GM12873 (cell line): ENCODE results near the gene APPL1.

Source experiments
- TF ChIP-seq, protein P1 (sequence below): IDR thresholded peaks from 2 replicates; pipeline ENCODE4 v1.5.1; 2012; ENCODE audit warnings: low read depth, mild to moderate bottlenecking, moderate library complexity, low read length, control low read depth; ENCODE audit not compliant: insufficient read depth; ENCODE audit errors: missing control alignments

The APPL1 gene

DNA sequence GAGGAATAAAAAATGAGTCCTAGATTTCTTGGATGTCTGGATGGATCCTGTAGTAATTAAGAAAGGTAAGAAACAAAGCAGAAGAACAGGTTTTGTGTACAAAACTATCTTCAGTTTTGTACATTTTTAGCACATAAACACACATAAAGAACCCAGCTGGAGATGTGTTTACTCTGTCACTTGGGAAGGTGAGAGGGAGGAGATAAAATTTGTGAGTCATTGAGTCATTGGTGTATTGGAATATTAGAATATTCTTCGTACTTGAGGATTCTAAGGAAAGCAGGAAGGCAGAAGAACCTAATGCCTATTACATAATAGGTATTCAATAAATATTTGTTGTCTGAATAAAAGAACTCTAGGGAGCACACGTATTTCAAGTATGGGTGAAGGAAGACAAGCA, 17.4 kb downstream of the APPL1 start:
- TF ChIP-seq, protein P1, sequence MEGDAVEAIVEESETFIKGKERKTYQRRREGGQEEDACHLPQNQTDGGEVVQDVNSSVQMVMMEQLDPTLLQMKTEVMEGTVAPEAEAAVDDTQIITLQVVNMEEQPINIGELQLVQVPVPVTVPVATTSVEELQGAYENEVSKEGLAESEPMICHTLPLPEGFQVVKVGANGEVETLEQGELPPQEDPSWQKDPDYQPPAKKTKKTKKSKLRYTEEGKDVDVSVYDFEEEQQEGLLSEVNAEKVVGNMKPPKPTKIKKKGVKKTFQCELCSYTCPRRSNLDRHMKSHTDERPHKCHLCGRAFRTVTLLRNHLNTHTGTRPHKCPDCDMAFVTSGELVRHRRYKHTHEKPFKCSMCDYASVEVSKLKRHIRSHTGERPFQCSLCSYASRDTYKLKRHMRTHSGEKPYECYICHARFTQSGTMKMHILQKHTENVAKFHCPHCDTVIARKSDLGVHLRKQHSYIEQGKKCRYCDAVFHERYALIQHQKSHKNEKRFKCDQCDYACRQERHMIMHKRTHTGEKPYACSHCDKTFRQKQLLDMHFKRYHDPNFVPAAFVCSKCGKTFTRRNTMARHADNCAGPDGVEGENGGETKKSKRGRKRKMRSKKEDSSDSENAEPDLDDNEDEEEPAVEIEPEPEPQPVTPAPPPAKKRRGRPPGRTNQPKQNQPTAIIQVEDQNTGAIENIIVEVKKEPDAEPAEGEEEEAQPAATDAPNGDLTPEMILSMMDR, result no peak

DNA sequence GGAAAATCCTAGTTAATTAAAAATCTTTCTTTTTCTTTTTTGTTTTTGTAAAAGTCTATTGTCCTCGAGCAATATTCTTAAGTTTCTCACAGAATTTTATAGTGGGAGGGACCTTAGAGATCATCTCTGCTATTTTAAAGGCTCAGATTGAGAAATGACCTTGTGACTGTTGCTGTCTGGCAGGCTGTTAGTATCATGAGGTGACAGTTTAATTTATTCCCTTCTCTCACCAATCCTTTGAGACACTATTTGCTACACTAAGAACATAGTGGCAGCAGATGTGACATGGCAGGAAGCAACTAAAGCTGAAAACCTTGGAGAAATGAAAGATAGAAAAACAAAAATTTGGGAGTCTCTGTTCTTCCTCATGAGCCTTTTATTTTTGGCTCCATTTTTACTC, 24.9 kb downstream of the APPL1 start:
- TF ChIP-seq, protein P1, result no peak

DNA sequence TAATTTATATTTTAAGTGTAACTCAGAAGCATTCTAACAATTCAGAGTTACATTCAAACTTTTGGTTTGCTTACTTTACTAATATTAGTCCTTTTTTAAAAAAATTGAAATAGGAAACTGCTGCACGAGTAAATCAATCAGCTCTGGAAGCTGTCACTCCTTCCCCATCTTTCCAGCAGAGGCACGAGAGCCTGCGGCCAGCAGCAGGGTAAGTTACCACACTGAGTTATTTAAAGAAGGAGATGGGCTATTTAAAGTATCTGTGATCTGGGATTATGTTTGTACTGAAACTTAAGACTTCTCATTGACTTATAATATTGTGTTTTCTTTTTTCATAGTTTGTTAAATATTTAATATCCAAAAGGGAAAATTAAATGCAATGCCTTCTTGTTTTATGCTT, 29.3 kb downstream of the APPL1 start:
- TF ChIP-seq, protein P1, result no peak

DNA sequence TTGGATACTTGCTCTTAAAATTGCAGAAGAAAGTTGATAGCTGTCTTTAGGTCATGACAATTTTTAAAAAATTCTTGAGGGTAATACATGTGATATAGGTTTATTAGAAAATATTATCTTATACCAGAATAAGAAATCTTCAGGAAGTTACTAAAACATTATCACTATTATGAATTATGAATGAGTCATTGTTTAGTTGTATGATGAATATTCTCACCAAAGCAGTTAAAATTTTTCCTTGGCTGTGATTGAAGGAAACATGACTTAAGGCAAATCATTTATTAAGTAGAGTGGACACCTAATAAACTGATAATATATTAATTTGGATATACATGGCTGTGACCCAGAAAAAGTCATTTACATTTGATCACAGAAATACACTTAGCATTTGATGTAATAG, 30.1 kb downstream of the APPL1 start:
- TF ChIP-seq, protein P1, result no peak

DNA sequence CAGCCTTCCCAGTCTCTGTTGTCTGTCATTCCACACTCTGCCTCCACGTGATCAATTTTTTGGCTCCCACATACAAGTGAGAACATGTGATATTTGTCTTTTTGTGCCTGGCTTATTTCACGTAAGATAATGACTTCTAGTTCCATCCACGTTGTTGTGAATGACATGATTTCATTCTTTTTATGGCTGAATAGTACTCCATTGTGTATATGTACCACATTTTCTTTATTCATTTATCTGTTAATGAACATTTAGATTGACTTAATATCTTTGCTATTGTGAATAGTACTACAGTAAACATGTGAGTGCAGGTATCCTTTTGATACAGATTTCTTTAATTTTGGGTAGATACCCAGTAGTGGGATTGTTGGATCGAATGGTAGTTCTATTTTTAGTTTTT, 33.6 kb downstream of the APPL1 start:
- TF ChIP-seq, protein P1, result no peak

DNA sequence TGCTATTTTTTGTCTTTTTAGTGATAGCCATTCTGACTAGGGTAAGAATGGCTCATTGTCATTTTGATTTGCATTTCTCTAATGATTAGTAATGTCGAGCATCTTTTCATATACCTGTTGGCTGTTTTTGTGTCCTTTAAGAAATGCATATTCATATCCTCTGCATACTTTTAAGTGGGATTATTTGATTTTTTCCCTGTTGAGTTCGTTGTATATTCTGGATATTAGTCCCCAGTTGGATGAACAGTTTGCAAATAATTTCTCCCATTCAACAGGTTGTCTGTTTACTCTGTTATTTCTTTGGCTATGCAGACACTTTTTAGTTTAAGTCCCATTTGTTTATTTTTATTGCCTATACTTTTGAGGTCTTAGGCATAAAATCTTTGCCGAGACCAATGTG, 34.4 kb downstream of the APPL1 start:
- TF ChIP-seq, protein P1, result no peak

DNA sequence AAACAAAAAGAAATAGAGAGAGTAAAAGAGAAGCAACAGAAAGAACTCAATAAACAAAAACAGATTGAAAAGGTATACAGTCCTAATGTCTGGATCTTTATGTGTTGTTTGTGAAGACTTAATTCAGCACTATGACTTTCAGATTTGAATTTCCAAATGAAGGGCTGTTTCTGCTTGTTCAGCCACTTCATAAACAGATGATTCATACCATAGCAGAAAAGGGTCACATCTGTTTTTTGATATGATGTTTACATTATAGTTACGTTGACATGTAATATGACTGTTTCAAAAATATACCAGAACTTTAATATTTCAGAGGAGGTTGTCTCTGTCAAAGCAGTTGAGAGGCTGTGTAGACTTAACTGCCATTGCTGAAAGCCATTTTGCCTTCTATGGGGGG, 40.9 kb downstream of the APPL1 start:
- TF ChIP-seq, protein P1, result no peak
